MCF 10A (cell line): Measurements from ENCODE around the gene CD84. TPM values are rescaled to one million over a fixed set of nuclear protein-coding genes. Genes with fewer than 3 reads are reported as not detected.

Experiments used
- BruUV-seq: library from RNA; stranded (reverse); fragments of 400-500 nt; replicated peaks from 2 replicates; lab custom pipeline; 2021; lab: Mats Ljungman, UMichigan
- CTCF ChIA-PET: fragments of 300-600 bp; sonication (Branson Sonifier 250); formaldehyde crosslinking; extraction: SDS; loops from one replicate; lab custom pipeline; 2021; ENCODE audit warnings: antibody characterized with exemption, inconsistent platforms; lab: Yijun Ruan, JAX
- POLR2A ChIA-PET: fragments of 300-600, 350-650 bp; sonication (Branson Sonifier 250); formaldehyde crosslinking; extraction: SDS; loops from one replicate; lab custom pipeline; 2020; ENCODE audit warnings: antibody characterized with exemption, inconsistent platforms; lab: Yijun Ruan, JAX
- DNase-seq: peaks from one replicate; pipeline ENCODE4 v3.0.0-alpha.2; 2018; ENCODE audit not compliant: unreplicated experiment
- H3K27ac Mint-ChIP-seq: one replicate; pipeline ENCODE4 v1.8.0; 2022; ENCODE audit warnings: mild to moderate bottlenecking, low read depth, mixed read lengths; ENCODE audit not compliant: unreplicated experiment
- H3K27me3 Mint-ChIP-seq: one replicate; pipeline ENCODE4 v1.8.0; 2022; ENCODE audit warnings: mixed read lengths; ENCODE audit not compliant: insufficient read depth, unreplicated experiment
- H3K36me3 Mint-ChIP-seq: one replicate; pipeline ENCODE4 v1.8.0; 2022; ENCODE audit warnings: mild to moderate bottlenecking, moderate library complexity, mixed read lengths; ENCODE audit not compliant: insufficient read depth, unreplicated experiment
- H3K4me1 Mint-ChIP-seq: one replicate; pipeline ENCODE4 v1.8.0; 2022; ENCODE audit warnings: mixed read lengths; ENCODE audit not compliant: insufficient read depth, unreplicated experiment
- H3K4me3 Mint-ChIP-seq: one replicate; pipeline ENCODE4 v1.8.0; 2022; ENCODE audit warnings: mild to moderate bottlenecking, moderate library complexity, mixed read lengths; ENCODE audit not compliant: unreplicated experiment
- H3K9me3 Mint-ChIP-seq: one replicate; pipeline ENCODE4 v1.8.0; 2022; ENCODE audit warnings: mixed read lengths; ENCODE audit not compliant: unreplicated experiment
- intact Hi-C: fragments of 100-400 bp; cut with micrococcal nuclease; formaldehyde crosslinking; loops from 2 replicates; pipeline ENCODE4 v1.14.1; 2022
- total RNA-seq: library from RNA; stranded (reverse); gene quantifications from 2 replicates; pipeline ENCODE4 v1.2.3, GENCODE V29; 2022
- TF ChIP-seq, protein P1 (sequence below): fragments of 200-600 bp; IDR thresholded peaks from one replicate; pipeline ENCODE4 v1.8.0; 2022; ENCODE audit warnings: antibody characterized with exemption, mild to moderate bottlenecking; ENCODE audit not compliant: unreplicated experiment

The CD84 gene
- total RNA-seq, 1 experiment from 2014 or later, result not detected

DNA sequence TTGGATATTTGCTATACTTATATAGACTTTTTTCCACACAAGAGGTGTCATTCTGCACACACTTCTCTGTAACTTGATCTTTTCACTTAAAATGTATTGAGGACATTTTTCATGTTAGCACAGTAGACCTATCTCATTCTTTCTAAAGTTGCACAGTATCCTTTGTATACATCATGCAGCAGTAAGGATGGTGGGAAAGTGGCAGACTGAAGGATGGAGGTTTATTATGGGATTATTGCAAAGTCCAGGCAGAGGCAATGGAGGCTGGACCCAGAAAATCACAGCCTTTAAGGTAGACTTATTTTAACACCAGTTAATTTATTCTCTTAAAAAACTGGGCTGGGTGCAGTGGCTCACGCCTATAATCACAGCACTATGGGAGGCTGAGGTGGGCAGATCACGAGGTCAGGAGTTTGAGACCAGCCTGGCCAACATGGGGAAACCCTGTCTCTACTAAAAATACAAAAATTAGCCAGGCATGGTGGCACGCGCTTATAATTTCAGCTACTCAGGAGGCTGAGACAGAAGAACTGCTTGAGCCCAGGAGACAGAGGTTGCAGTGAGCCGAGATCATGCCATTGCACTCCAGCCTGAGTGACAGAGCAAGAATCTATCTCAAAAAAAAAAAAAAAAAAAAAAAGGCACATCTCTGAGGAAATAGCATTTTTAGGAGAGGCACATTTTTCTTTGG, 41.8 kb upstream of the CD84 start:
- Mint-ChIP-seq H3K4me1 (no peaks in the 10 kb centered on the region), H3K4me3 (no peak overlapping the region), H3K36me3 (no peaks in the 10 kb centered on the region), H3K9me3 (peaks cover 8% of the 10 kb centered on the region), H3K27ac (no peak overlapping the region), H3K27me3 (peaks cover 35% of the 10 kb centered on the region)
- no peak for DNase-seq
- TF ChIP-seq, protein P1, sequence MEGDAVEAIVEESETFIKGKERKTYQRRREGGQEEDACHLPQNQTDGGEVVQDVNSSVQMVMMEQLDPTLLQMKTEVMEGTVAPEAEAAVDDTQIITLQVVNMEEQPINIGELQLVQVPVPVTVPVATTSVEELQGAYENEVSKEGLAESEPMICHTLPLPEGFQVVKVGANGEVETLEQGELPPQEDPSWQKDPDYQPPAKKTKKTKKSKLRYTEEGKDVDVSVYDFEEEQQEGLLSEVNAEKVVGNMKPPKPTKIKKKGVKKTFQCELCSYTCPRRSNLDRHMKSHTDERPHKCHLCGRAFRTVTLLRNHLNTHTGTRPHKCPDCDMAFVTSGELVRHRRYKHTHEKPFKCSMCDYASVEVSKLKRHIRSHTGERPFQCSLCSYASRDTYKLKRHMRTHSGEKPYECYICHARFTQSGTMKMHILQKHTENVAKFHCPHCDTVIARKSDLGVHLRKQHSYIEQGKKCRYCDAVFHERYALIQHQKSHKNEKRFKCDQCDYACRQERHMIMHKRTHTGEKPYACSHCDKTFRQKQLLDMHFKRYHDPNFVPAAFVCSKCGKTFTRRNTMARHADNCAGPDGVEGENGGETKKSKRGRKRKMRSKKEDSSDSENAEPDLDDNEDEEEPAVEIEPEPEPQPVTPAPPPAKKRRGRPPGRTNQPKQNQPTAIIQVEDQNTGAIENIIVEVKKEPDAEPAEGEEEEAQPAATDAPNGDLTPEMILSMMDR, result no peak
- intact Hi-C loops, result no loop called here
- ChIA-PET POLR2A (interaction anchor here (0.8 kb wide), 1 partner anchor 328 kb away, joined by 3 read pairs; no protein-coding TSS in a partner anchor), CTCF (interaction anchor here (1.0 to 7.8 kb wide), 3 partner anchors 13 to 214 kb away, joined by 3 to 77 read pairs (median 5); no protein-coding TSS in a partner anchor)
- BruUV-seq, result no TSS peak

DNA sequence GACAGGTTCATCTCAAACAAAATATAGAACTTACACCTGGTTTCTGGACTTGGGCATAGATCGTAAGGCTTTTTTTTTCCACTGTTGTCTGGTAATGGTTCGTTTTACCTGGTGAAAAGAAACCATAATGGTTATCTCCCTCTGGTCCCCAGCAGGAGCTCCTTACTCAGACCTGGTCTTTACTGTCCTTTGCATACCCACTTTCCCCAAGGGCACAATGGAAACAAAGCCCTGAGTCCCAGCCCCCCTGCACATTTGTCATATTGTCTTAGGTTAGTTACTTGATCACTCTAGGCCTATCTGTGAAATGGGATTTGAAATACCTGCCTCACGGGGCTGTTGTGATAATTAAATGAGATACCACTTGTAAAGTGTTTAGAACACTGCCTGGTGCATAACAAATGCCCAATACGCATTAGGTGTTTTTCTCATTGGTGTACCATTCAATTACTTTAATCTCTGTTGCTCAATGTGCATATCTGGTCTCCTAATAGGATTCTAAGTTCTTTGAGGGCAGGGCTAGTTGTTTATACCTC, 40.5 kb upstream of the CD84 start:
- CTCF ChIA-PET, result interaction anchor here (0.6 to 7.8 kb wide), 7 partner anchors 8 to 215 kb away, joined by 3 to 77 read pairs (median 4); no protein-coding TSS in a partner anchor

DNA sequence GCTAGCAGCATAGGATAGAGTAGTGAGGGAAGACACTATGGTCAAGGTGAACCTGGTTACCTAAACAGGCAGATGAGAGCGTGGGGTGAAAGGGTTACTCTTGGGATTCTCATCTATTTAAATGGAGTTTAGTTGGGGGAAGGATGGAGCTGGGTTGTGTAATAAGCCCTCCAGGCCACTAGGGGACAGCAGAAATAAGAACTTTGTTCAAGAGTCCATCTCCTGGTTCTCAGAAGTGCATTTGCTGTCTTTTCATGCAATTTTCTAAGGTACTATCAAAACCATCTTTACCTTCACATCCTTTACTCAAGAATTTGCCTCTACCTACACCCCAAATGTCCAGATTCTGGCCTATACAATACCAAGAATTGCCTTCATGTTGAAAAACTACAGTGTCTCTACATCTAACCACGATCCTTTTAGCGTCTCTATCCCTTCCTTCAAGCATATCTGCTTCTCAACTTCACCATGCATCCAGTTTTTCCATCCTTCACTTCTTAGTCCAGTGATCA, 39.5 kb upstream of the CD84 start:
- H3K4me1 Mint-ChIP-seq, result no peaks in the 10 kb centered on the region
- no TSS peak for BruUV-seq
- no peak overlapping the region for H3K4me3 Mint-ChIP-seq
- no peak for DNase-seq
- TF ChIP-seq, protein P1, result peak; percentile 45
- H3K36me3 Mint-ChIP-seq, result no peaks in the 10 kb centered on the region
- H3K27me3 Mint-ChIP-seq, result peaks cover 18% of the 10 kb centered on the region
- no peak overlapping the region for H3K27ac Mint-ChIP-seq
- intact Hi-C loops, result no loop called here
- ChIA-PET POLR2A (no interaction called here), CTCF (interaction anchor here (0.6 to 7.8 kb wide), 10 partner anchors 8 to 367 kb away, joined by 3 to 77 read pairs (median 4); partner anchors contain the start of gene ITLN2)
- H3K9me3 Mint-ChIP-seq, result peaks cover 8% of the 10 kb centered on the region

More for the DNA sequence above, 40.5 kb upstream of the CD84 start:
- POLR2A ChIA-PET, result interaction anchor here (0.7 kb wide), 1 partner anchor 34 kb away, joined by 3 read pairs; no protein-coding TSS in a partner anchor
- Mint-ChIP-seq H3K4me3 (no peak overlapping the region), H3K27ac (no peak overlapping the region), H3K27me3 (peaks cover 22% of the 10 kb centered on the region), H3K36me3 (no peaks in the 10 kb centered on the region), H3K9me3 (peaks cover 8% of the 10 kb centered on the region), H3K4me1 (no peaks in the 10 kb centered on the region)
- DNase-seq, result no peak
- BruUV-seq, result no TSS peak
- intact Hi-C loops, result no loop called here
- TF ChIP-seq, protein P1, result no peak

DNA sequence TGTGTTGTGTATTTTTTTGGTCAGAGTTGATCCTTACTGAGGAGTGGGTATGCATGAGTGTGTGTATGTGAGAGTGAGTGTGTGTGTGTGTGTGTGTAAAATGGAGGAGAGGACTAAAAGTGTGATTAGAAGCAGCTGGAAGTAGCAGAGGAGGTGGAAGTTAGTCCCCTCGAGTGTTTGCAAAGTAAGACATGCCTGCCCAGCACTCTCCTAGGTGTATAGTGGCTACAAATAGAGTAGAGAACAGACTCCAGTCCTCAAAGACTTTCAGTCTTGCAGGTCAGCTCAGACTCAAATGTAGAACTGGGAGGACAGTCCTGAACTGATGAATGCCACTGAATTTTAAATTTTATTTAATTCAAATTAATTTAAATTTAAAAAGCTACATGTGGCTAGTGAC, 39.0 kb upstream of the CD84 start:
- intact Hi-C loops, result no loop called here
- TF ChIP-seq, protein P1, result no peak
- no TSS peak for BruUV-seq
- Mint-ChIP-seq H3K4me1 (no peaks in the 10 kb centered on the region), H3K9me3 (peaks cover 8% of the 10 kb centered on the region), H3K4me3 (no peak overlapping the region), H3K36me3 (no peaks in the 10 kb centered on the region), H3K27me3 (peaks cover 22% of the 10 kb centered on the region), H3K27ac (no peak overlapping the region)
- ChIA-PET POLR2A (interaction anchor here (0.6 kb wide), 1 partner anchor 369 kb away, joined by 3 read pairs; no protein-coding TSS in a partner anchor), CTCF (interaction anchor here (0.6 to 7.8 kb wide), 11 partner anchors 9 to 521 kb away, joined by 3 to 77 read pairs (median 3); no protein-coding TSS in a partner anchor)
- DNase-seq, result no peak
